Transverse colon (tissue), 4 donors: ENCODE results near the gene CMTR1. TPM values are rescaled to one million over a fixed set of nuclear protein-coding genes. Genes with fewer than 3 reads are reported as not detected.

Experiments used
- DNase-seq: peaks from one replicate; pipeline ENCODE4 v3.0.0-alpha.2; 2019
- H3K27ac ChIP-seq, 4 donors: fragments of 200-600 bp; sonication (generic); 2 replicates each; pipeline ENCODE4 v1.5.1; 2016 to 2018; ENCODE audit warnings: inconsistent platforms in 4 of 4
- H3K27me3 ChIP-seq: fragments of 200-600 bp; sonication (generic); 2 replicates; pipeline ENCODE4 v1.5.1; 2017; ENCODE audit warnings: inconsistent platforms
- H3K36me3 ChIP-seq, 4 donors: fragments of 200-600 bp; sonication (generic); 2 replicates each; pipeline ENCODE4 v1.5.1; 2017 to 2019; ENCODE audit warnings: inconsistent platforms in 4 of 4
- H3K4me1 ChIP-seq, 4 donors: fragments of 200-600 bp; sonication (generic); 2 replicates each; pipeline ENCODE4 v1.5.1; 2017 to 2020; ENCODE audit warnings: inconsistent platforms in 4 of 4
- H3K4me3 ChIP-seq, 4 donors: fragments of 200-600 bp; sonication (generic); 1 replicate in 1 of 4; 2 replicates in 3 of 4; pipeline versions ENCODE4 v1.5.1 to v1.6.1; 2017 to 2019; ENCODE audit warnings: inconsistent platforms in 4 of 4
- H3K9me3 ChIP-seq, 2 donors: fragments of 200-600 bp; sonication (generic); 2 replicates each; pipeline ENCODE4 v1.5.1; 2017 to 2019; ENCODE audit warnings: inconsistent platforms in 2 of 2
- CTCF ChIP-seq, 5 experiments: fragments of 200-600 bp in 3 of 5; fragments of 450-650 bp in 2 of 5; sonication (generic) in 3 of 5; IDR thresholded peaks; 1 replicate in 2 of 5; 2 replicates in 3 of 5; pipeline ENCODE4 v1.5.1; 2016 to 2017; ENCODE audit warnings: antibody characterized with exemption in 5 of 5, inconsistent platforms in 3 of 5, mild to moderate bottlenecking in 2 of 5, moderate library complexity in 1 of 5
- EP300 ChIP-seq: sonication (generic); formaldehyde crosslinking; IDR thresholded peaks from one replicate; pipeline ENCODE4 v1.6.1; 2017; ENCODE audit warnings: antibody characterized with exemption, low read depth
- POLR2A ChIP-seq: fragments of 450-650 bp; IDR thresholded peaks from one replicate; pipeline ENCODE4 v1.6.1; 2016; ENCODE audit warnings: antibody characterized with exemption, mild to moderate bottlenecking, moderate library complexity
- POLR2AphosphoS5 ChIP-seq, 3 donors: sonication (generic); formaldehyde crosslinking; IDR thresholded peaks; one replicate each; pipeline ENCODE4 v1.6.1; 2016; ENCODE audit warnings: antibody characterized with exemption in 3 of 3
- WGBS, 2 donors: methylation state at CpG; one replicate each; pipeline ENCODE4 v1.1.5; 2018; ENCODE audit warnings: low coverage in 1 of 2; 5-methylcytosine and 5-hydroxymethylcytosine counted together
- in situ Hi-C, 4 donors: fragments of 200-750 bp; cut with MboI; loops; one replicate each; pipeline versions ENCODE4 v1.15.0 to v1.15.1; 2017; ENCODE audit warnings: low sequenced_read_pairs in 3 of 4, low pct_ligation_motif_present in 1 of 4, low pct_unique_long_range_greater_than_20kb in 1 of 4
- intact Hi-C: fragments of 100-400 bp; cut with DNase I; formaldehyde crosslinking; loops from one replicate; pipeline ENCODE4 v1.15.1; 2023; ENCODE audit warnings: low total_unique reads
- total RNA-seq, 4 donors: library from RNA; depleted of rRNA; stranded (reverse); fragments of >200 nt; gene quantifications; one replicate each; pipeline ENCODE4 v1.1.0, GENCODE V29; 2016

CMTR1 gene
- total RNA-seq, 4 donors from 2014 or later = 16.5 to 40.6 (median 24.9) TPM

GRCh38 chr6:37514321-37514771 lies 81.3 kb downstream of the CMTR1 start:
- WGBS, 2 donors = 54 to 77% methylated on average over 3 to 5 of the region's 5 CpGs
- intact Hi-C loops (no loop called here), in situ Hi-C loops (no loop called here)

GRCh38 chr6:37514837-37515236 lies 81.8 kb downstream of the CMTR1 start:
- in situ Hi-C loops (no loop called here), intact Hi-C loops (no loop called here)
- WGBS, 2 donors = 66% methylated on average over 7 of the region's 7 CpGs; no CpG with 5 or more reads in 1 of the 2 donors
- no peaks in the 10 kb centered on the region for H3K9me3 ChIP-seq
- H3K27ac ChIP-seq = peak overlapping the region in 1 of 4 donors; percentile 40
- DNase-seq = no peak
- TF ChIP-seq POLR2A = no peak
- TF ChIP-seq POLR2AphosphoS5 (IDR thresholded peaks at IDR 0.05) = no peak
- no peak for TF ChIP-seq EP300
- no peak for TF ChIP-seq CTCF (IDR thresholded peaks at IDR 0.05)
- peaks cover 18% of the 10 kb centered on the region for H3K27me3 ChIP-seq
- no peaks in the 10 kb centered on the region for H3K36me3 ChIP-seq
- no peak overlapping the region for H3K4me3 ChIP-seq
- peaks cover 0 to 12% (median 8%) of the 10 kb centered on the region in 4 donors for H3K4me1 ChIP-seq

More at GRCh38 chr6:37514321-37514771, 81.3 kb downstream of the CMTR1 start:
- no peak for DNase-seq
- Histone ChIP-seq H3K27me3 (peaks cover 18% of the 10 kb centered on the region), H3K9me3 (no peaks in the 10 kb centered on the region), H3K4me3 (no peak overlapping the region), H3K36me3 (no peaks in the 10 kb centered on the region), H3K4me1 (peaks cover 0 to 12% (median 8%) of the 10 kb centered on the region in 4 donors), H3K27ac (peak overlapping the region in 1 of 4 donors; percentile 40)
- TF ChIP-seq POLR2A (no peak), EP300 (no peak), CTCF (IDR thresholded peaks at IDR 0.05) (no peak), POLR2AphosphoS5 (IDR thresholded peaks at IDR 0.05) (no peak)

- DNase-seq = no peak
- Histone ChIP-seq H3K4me1 (peaks cover 0 to 12% (median 8%) of the 10 kb centered on the region in 4 donors), H3K4me3 (peak overlapping the region in 1 of 4 donors; percentile 18), H3K9me3 (no peaks in the 10 kb centered on the region), H3K36me3 (no peaks in the 10 kb centered on the region), H3K27ac (peak overlapping the region; percentile 26 to 68 (median 56)), H3K27me3 (peaks cover 19% of the 10 kb centered on the region)
- in situ Hi-C loops (no loop called here), intact Hi-C loops (no loop called here)
- 73% methylated on average over 9 of the region's 9 CpGs; no CpG with 5 or more reads in 1 of the 2 donors for WGBS, 2 donors
- TF ChIP-seq CTCF (IDR thresholded peaks at IDR 0.05) = no peak
These were observed 82.7 kb downstream of the CMTR1 start for GRCh38 chr6:37515712-37516075.

- no peaks in the 10 kb centered on the region for H3K36me3 ChIP-seq
- H3K4me1 ChIP-seq = peaks cover 0 to 12% (median 8%) of the 10 kb centered on the region in 4 donors
- in situ Hi-C loops = no loop called here
- H3K27me3 ChIP-seq = peaks cover 25% of the 10 kb centered on the region
- intact Hi-C loops = no loop called here
- H3K9me3 ChIP-seq = no peaks in the 10 kb centered on the region
- TF ChIP-seq CTCF (IDR thresholded peaks at IDR 0.05) (no peak), POLR2AphosphoS5 (IDR thresholded peaks at IDR 0.05) (no peak), EP300 (no peak), POLR2A (no peak)
- H3K4me3 ChIP-seq = peak overlapping the region in 1 of 4 donors; percentile 18
- peak overlapping the region; percentile 26 to 68 (median 56) for H3K27ac ChIP-seq
- 31% methylated on average over 18 of the region's 18 CpGs; no CpG with 5 or more reads in 1 of the 2 donors for WGBS, 2 donors
- peak; percentile 56 for DNase-seq
These were observed 83.3 kb downstream of the CMTR1 start for GRCh38 chr6:37516076-37516919.
